ENCODE data around the gene RABL6.

Gene RABL6

GRCh38 chr9:136886610-136887597 is 79.2 kb downstream of the RABL6 start:
- DNase-seq: peak; percentile 43

- DNase-seq: no peak
Measured at GRCh38 chr9:136888454-136888853, 80.7 kb downstream of the RABL6 start.

- DNase-seq: no peak
Measured at GRCh38 chr9:136889858-136890257, 82.1 kb downstream of the RABL6 start.

GRCh38 chr9:136890661-136891060 is 82.9 kb downstream of the RABL6 start:
- DNase-seq: no peak
